ENCODE results near the gene MYH11.
"Not testable (repeated sequence)": the region's sequence is repeated elsewhere in the genome, so short reads cannot be mapped to it uniquely, and the experiment has no call there.

Gene MYH11

GRCh38 chr16:15703029-15703736, 153.6 kb downstream of the MYH11 start:
- H3K4me3 ChIP-seq (ENCODE audit: low read depth, low read length) = no peak overlapping the region
- DNase-seq (ENCODE audit: low read depth) = no peak

- peak; percentile 24 for DNase-seq (ENCODE audit: low read depth)
- no peak overlapping the region for H3K4me3 ChIP-seq (ENCODE audit: low read depth, low read length)
These were observed 154.6 kb downstream of the MYH11 start for GRCh38 chr16:15701975-15702970.

- no peak overlapping the region for H3K4me3 ChIP-seq (ENCODE audit: low read depth, low read length)
- DNase-seq (ENCODE audit: low read depth) = no peak
These were observed 155.5 kb downstream of the MYH11 start for GRCh38 chr16:15701367-15701766.

GRCh38 chr16:15699819-15700218, 157.0 kb downstream of the MYH11 start:
- H3K4me3 ChIP-seq (ENCODE audit: low read depth, low read length) = no peak overlapping the region
- DNase-seq (ENCODE audit: low read depth) = no peak

GRCh38 chr16:15694499-15694898, 162.3 kb downstream of the MYH11 start:
- DNase-seq (ENCODE audit: low read depth) = no peak
- no peak overlapping the region for H3K4me3 ChIP-seq (ENCODE audit: low read depth, low read length)

- DNase-seq (ENCODE audit: low read depth); H3K4me3 ChIP-seq (ENCODE audit: low read depth, low read length): not testable (repeated sequence)
These were observed 164.3 kb downstream of the MYH11 start for GRCh38 chr16:15692508-15692907.

GRCh38 chr16:15691046-15691445, 165.8 kb downstream of the MYH11 start:
- H3K4me3 ChIP-seq (ENCODE audit: low read depth, low read length) = no peak overlapping the region
- no peak for DNase-seq (ENCODE audit: low read depth)

GRCh38 chr16:15690296-15690695, 166.5 kb downstream of the MYH11 start:
- no peak overlapping the region for H3K4me3 ChIP-seq (ENCODE audit: low read depth, low read length)
- no peak for DNase-seq (ENCODE audit: low read depth)

- H3K4me3 ChIP-seq (ENCODE audit: low read depth, low read length) = no peak overlapping the region
- DNase-seq (ENCODE audit: low read depth) = no peak
These were observed 167.5 kb downstream of the MYH11 start for GRCh38 chr16:15689290-15689689.

- no peak for DNase-seq (ENCODE audit: low read depth)
These were observed 170.5 kb downstream of the MYH11 start for GRCh38 chr16:15686287-15686686.

GRCh38 chr16:15682105-15682570, 174.7 kb downstream of the MYH11 start:
- DNase-seq (ENCODE audit: low read depth) = no peak
- no peak overlapping the region for H3K4me3 ChIP-seq (ENCODE audit: low read depth, low read length)

More at GRCh38 chr16:15686287-15686686, 170.5 kb downstream of the MYH11 start:
- H3K4me3 ChIP-seq (ENCODE audit: low read depth, low read length) = no peak overlapping the region

- no peak overlapping the region for H3K4me3 ChIP-seq (ENCODE audit: low read depth, low read length)
- no peak for DNase-seq (ENCODE audit: low read depth)
These were observed 179.4 kb downstream of the MYH11 start for GRCh38 chr16:15677447-15677846.

GRCh38 chr16:15676506-15676905, 180.3 kb downstream of the MYH11 start:
- no peak for DNase-seq (ENCODE audit: low read depth)
- no peak overlapping the region for H3K4me3 ChIP-seq (ENCODE audit: low read depth, low read length)

- no peak overlapping the region for H3K4me3 ChIP-seq (ENCODE audit: low read depth, low read length)
- DNase-seq (ENCODE audit: low read depth) = no peak
These were observed 182.3 kb downstream of the MYH11 start for GRCh38 chr16:15674571-15674970.

GRCh38 chr16:15672514-15673167, 184.2 kb downstream of the MYH11 start:
- peak; percentile 86 for DNase-seq (ENCODE audit: low read depth)
- no peak overlapping the region for H3K4me3 ChIP-seq (ENCODE audit: low read depth, low read length)

GRCh38 chr16:15672127-15672513, 184.7 kb downstream of the MYH11 start:
- DNase-seq (ENCODE audit: low read depth); H3K4me3 ChIP-seq (ENCODE audit: low read depth, low read length): not testable (repeated sequence)

- DNase-seq (ENCODE audit: low read depth) = no peak
- H3K4me3 ChIP-seq (ENCODE audit: low read depth, low read length) = no peak overlapping the region
These were observed 185.2 kb downstream of the MYH11 start for GRCh38 chr16:15671530-15672117.

GRCh38 chr16:15667091-15667742, 189.6 kb downstream of the MYH11 start:
- H3K4me3 ChIP-seq (ENCODE audit: low read depth, low read length) = no peak overlapping the region

GRCh38 chr16:15665107-15665506, 191.7 kb downstream of the MYH11 start:
- no peak for DNase-seq (ENCODE audit: low read depth)
- no peak overlapping the region for H3K4me3 ChIP-seq (ENCODE audit: low read depth, low read length)

More at GRCh38 chr16:15667091-15667742, 189.6 kb downstream of the MYH11 start:
- no peak for DNase-seq (ENCODE audit: low read depth)
